ENCODE data around the gene SHC2. TPM values are rescaled to one million over a fixed set of nuclear protein-coding genes. Genes with fewer than 3 reads are reported as not detected.
"Not testable (repeated sequence)": the region's sequence is repeated elsewhere in the genome, so short reads cannot be mapped to it uniquely, and the experiment has no call there.

SHC2 gene
- total RNA-seq, 1 experiment from 2014 or later: 16.6 TPM

GRCh38 chr19:383040-383439 lies 77.8 kb downstream of the SHC2 start:
- no peak overlapping the region for H2AK5ac ChIP-seq (ENCODE audit: insufficient read length, low read length)
- H3K27ac ChIP-seq (ENCODE audit: insufficient read length, low read depth, low read length): no peak overlapping the region
- no peak overlapping the region for H4K8ac ChIP-seq (replicated peaks; ENCODE audit: insufficient read length, low read depth, low read length)
- no peak overlapping the region for H3T11ph ChIP-seq (ENCODE audit: low read length)
- H3K79me2 ChIP-seq (ENCODE audit: insufficient read depth, low read length): no peaks in the 10 kb centered on the region
- H4K20me1 ChIP-seq (ENCODE audit: control insufficient read depth, insufficient read depth, insufficient read length): no peaks in the 10 kb centered on the region
- no peak overlapping the region for H2BK12ac ChIP-seq (ENCODE audit: insufficient read length, low read depth, low read length)
- no peak overlapping the region for H2BK20ac ChIP-seq (ENCODE audit: low read depth, low read length, poor library complexity, severe bottlenecking)
- DNase-seq: no peak
- no peak overlapping the region for H3K18ac ChIP-seq (ENCODE audit: insufficient read length, low read depth, low read length)
- no peak overlapping the region for H2BK120ac ChIP-seq (ENCODE audit: low read depth, low read length, poor library complexity, severe bottlenecking)
- H4K91ac ChIP-seq (ENCODE audit: insufficient read length, low read depth, low read length): no peak overlapping the region
- peaks cover 43% of the 10 kb centered on the region for H3K27me3 Mint-ChIP-seq (ENCODE audit: low read depth)
- no peak overlapping the region for H2BK15ac ChIP-seq (ENCODE audit: low read depth, low read length)
- H3K9me3 Mint-ChIP-seq: peaks cover 15 to 27% of the 10 kb centered on the region in 2 experiments
- H3K4me1 ChIP-seq (ENCODE audit: insufficient read depth, low read length): no peaks in the 10 kb centered on the region
- H3K56ac ChIP-seq (ENCODE audit: insufficient read length, low read depth, low read length): no peak overlapping the region
- TF ChIP-seq, protein P1, sequence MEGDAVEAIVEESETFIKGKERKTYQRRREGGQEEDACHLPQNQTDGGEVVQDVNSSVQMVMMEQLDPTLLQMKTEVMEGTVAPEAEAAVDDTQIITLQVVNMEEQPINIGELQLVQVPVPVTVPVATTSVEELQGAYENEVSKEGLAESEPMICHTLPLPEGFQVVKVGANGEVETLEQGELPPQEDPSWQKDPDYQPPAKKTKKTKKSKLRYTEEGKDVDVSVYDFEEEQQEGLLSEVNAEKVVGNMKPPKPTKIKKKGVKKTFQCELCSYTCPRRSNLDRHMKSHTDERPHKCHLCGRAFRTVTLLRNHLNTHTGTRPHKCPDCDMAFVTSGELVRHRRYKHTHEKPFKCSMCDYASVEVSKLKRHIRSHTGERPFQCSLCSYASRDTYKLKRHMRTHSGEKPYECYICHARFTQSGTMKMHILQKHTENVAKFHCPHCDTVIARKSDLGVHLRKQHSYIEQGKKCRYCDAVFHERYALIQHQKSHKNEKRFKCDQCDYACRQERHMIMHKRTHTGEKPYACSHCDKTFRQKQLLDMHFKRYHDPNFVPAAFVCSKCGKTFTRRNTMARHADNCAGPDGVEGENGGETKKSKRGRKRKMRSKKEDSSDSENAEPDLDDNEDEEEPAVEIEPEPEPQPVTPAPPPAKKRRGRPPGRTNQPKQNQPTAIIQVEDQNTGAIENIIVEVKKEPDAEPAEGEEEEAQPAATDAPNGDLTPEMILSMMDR (conservative IDR thresholded peaks at IDR 0.05): no peak
- peaks cover 0 to 4% (median 2%) of the 10 kb centered on the region in 3 experiments; a peak in 3 of 7 replicates for H3K36me3 Mint-ChIP-seq (ENCODE audit: insufficient read depth in 1 of 3, low read depth in 3 of 3)
- WGBS (ENCODE audit: extremely low coverage, insufficient read length, low lambda C conversion rate): no CpG with 5 or more reads among the region's 19 CpGs
- H2BK5ac ChIP-seq (ENCODE audit: insufficient read length, low read length): no peak overlapping the region
- H3K14ac ChIP-seq (ENCODE audit: insufficient read depth, low read length): no peak overlapping the region
- H2AFZ ChIP-seq (ENCODE audit: low read length): no peak overlapping the region
- H3K27me3 ChIP-seq (ENCODE audit: insufficient read depth, low read length): no peaks in the 10 kb centered on the region
- no peak overlapping the region for H3K4ac ChIP-seq (ENCODE audit: low read depth, low read length)
- H3K4me1 Mint-ChIP-seq: peaks cover 28 to 35% of the 10 kb centered on the region in 2 experiments
- H3K4me3 Mint-ChIP-seq: no peak overlapping the region
- no peak overlapping the region for H3K9ac ChIP-seq (ENCODE audit: extremely low read depth, insufficient read length, low read length)
- H3K4me2 ChIP-seq (ENCODE audit: insufficient read depth, insufficient read length, low read length): no peak overlapping the region
- no peaks in the 10 kb centered on the region for H3K23me2 ChIP-seq (ENCODE audit: insufficient read length, low read depth, low read length, poor library complexity, severe bottlenecking)
- no peak overlapping the region for H3K23ac ChIP-seq (ENCODE audit: insufficient read length, low read depth, low read length)
- no peak overlapping the region for H3K27ac Mint-ChIP-seq
- H3K79me1 ChIP-seq (ENCODE audit: insufficient read depth, low read depth, low read length, poor library complexity, severe bottlenecking): no peaks in the 10 kb centered on the region
- no peaks in the 10 kb centered on the region for H3K9me3 ChIP-seq (ENCODE audit: control insufficient read depth, low read depth, low read length)
- no peak overlapping the region for H4K5ac ChIP-seq (ENCODE audit: insufficient read length, low read depth, low read length)

DNA sequence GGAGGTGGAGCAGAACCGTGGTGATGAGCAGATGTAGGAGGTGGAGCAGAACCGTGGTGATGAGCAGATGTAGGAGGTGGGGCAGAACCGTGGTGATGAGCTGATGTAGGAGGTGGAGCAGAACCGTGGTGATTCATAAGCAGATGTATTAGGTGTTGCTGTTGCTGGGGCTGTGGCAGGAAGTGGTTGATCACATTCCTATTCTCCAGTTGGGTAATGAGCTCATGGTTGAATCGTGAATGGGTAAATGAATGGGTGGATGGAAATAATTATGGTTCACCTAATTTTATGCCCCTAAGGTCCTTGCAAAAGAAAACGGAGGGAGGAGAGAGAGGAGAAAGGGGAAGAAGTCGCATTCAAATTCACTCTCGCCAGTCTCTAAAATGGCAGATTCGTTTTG lies 78.3 kb downstream of the SHC2 start:
- H2AFZ ChIP-seq (ENCODE audit: low read length); H3K27ac Mint-ChIP-seq; DNase-seq: not testable (repeated sequence)

More for the DNA sequence above, 78.3 kb downstream of the SHC2 start:
- not testable (repeated sequence) for H3K14ac ChIP-seq (ENCODE audit: insufficient read depth, low read length); H3K36me3 Mint-ChIP-seq (ENCODE audit: insufficient read depth in 1 of 3, low read depth in 3 of 3); H4K20me1 ChIP-seq (ENCODE audit: control insufficient read depth, insufficient read depth, insufficient read length); H4K8ac ChIP-seq (replicated peaks; ENCODE audit: insufficient read length, low read depth, low read length); H3K4ac ChIP-seq (ENCODE audit: low read depth, low read length); H3K18ac ChIP-seq (ENCODE audit: insufficient read length, low read depth, low read length); H2BK12ac ChIP-seq (ENCODE audit: insufficient read length, low read depth, low read length); H3K27ac ChIP-seq (ENCODE audit: insufficient read length, low read depth, low read length); H3K4me3 Mint-ChIP-seq; H3K27me3 ChIP-seq (ENCODE audit: insufficient read depth, low read length); H2BK15ac ChIP-seq (ENCODE audit: low read depth, low read length); H2AK5ac ChIP-seq (ENCODE audit: insufficient read length, low read length); H3K23me2 ChIP-seq (ENCODE audit: insufficient read length, low read depth, low read length, poor library complexity, severe bottlenecking); H2BK5ac ChIP-seq (ENCODE audit: insufficient read length, low read length); H4K5ac ChIP-seq (ENCODE audit: insufficient read length, low read depth, low read length); H3K4me1 ChIP-seq (ENCODE audit: insufficient read depth, low read length); H3K4me2 ChIP-seq (ENCODE audit: insufficient read depth, insufficient read length, low read length); H3K9me3 ChIP-seq (ENCODE audit: control insufficient read depth, low read depth, low read length); H4K91ac ChIP-seq (ENCODE audit: insufficient read length, low read depth, low read length); H2BK120ac ChIP-seq (ENCODE audit: low read depth, low read length, poor library complexity, severe bottlenecking); H2BK20ac ChIP-seq (ENCODE audit: low read depth, low read length, poor library complexity, severe bottlenecking); H3K9ac ChIP-seq (ENCODE audit: extremely low read depth, insufficient read length, low read length); H3K79me1 ChIP-seq (ENCODE audit: insufficient read depth, low read depth, low read length, poor library complexity, severe bottlenecking); H3K23ac ChIP-seq (ENCODE audit: insufficient read length, low read depth, low read length); H3T11ph ChIP-seq (ENCODE audit: low read length); H3K56ac ChIP-seq (ENCODE audit: insufficient read length, low read depth, low read length); H3K79me2 ChIP-seq (ENCODE audit: insufficient read depth, low read length)
- peaks cover 15 to 27% of the 10 kb centered on the region in 2 experiments for H3K9me3 Mint-ChIP-seq
- no CpG with 5 or more reads among the region's 9 CpGs for WGBS (ENCODE audit: extremely low coverage, insufficient read length, low lambda C conversion rate)
- peaks cover 29 to 36% of the 10 kb centered on the region in 2 experiments for H3K4me1 Mint-ChIP-seq
- H3K27me3 Mint-ChIP-seq (ENCODE audit: low read depth): peaks cover 43% of the 10 kb centered on the region
